H1 (cell line): ENCODE measurements around the gene PTDSS2. TPM values are rescaled to one million over a fixed set of nuclear protein-coding genes. Genes with fewer than 3 reads are reported as not detected.

Experiments used
- CTCF ChIA-PET: fragments of 300-600 bp; sonication (Branson Sonifier 250); formaldehyde crosslinking; loops from one replicate; lab custom pipeline; 2021; ENCODE audit not compliant: partially characterized antibody; lab: Charles Lee
- POLR2A ChIA-PET: fragments of 300-600 bp; sonication (Branson Sonifier 250); formaldehyde crosslinking; loops from one replicate; lab custom pipeline; 2021; ENCODE audit warnings: inconsistent platforms; ENCODE audit not compliant: partially characterized antibody; lab: Charles Lee
- DNase-seq, 2 experiments: peaks; one replicate each; pipeline versions ENCODE4 v3.0.0 to v3.0.0-alpha.2; 2010 to 2022; ENCODE audit warnings: low spot score in 2 of 2, low read depth in 1 of 2, mixed read lengths in 1 of 2
- FAIRE-seq: peaks from 2 replicates; lab custom pipeline; 2011; peaks lifted over from hg19 to GRCh38; lab: Jason Lieb, UNC
- H2AFZ ChIP-seq: 2 replicates; pipeline ENCODE4 v1.8.1; 2012; ENCODE audit warnings: low read length, inconsistent platforms
- H2AK5ac ChIP-seq: 2 replicates; pipeline ENCODE4 v1.6.1; 2013; ENCODE audit warnings: low read depth, low read length
- H2BK120ac ChIP-seq: replicated peaks from 2 replicates; pipeline ENCODE3; 2013; ENCODE audit warnings: low read depth, low read length, inconsistent platforms
- H2BK12ac ChIP-seq: 2 replicates; pipeline ENCODE4 v1.6.1; 2013; ENCODE audit warnings: low read depth, low read length
- H2BK15ac ChIP-seq: 2 replicates; pipeline ENCODE4 v1.6.1; 2013; ENCODE audit warnings: low read length
- H2BK20ac ChIP-seq: 2 replicates; pipeline ENCODE4 v1.6.1; 2013; ENCODE audit warnings: low read length
- H2BK5ac ChIP-seq: 2 replicates; pipeline ENCODE4 v1.6.1; 2013; ENCODE audit warnings: low read depth, low read length
- H3K14ac ChIP-seq: 2 replicates; pipeline ENCODE4 v1.6.1; 2013; ENCODE audit warnings: inconsistent platforms; ENCODE audit not compliant: insufficient read length
- H3K18ac ChIP-seq: 2 replicates; pipeline ENCODE4 v1.6.1; 2013; ENCODE audit warnings: low read length; ENCODE audit errors: extremely low read depth
- H3K23ac ChIP-seq: 2 replicates; pipeline ENCODE4 v1.6.1; 2013; ENCODE audit warnings: inconsistent platforms; ENCODE audit not compliant: insufficient read length
- H3K23me2 ChIP-seq: 2 replicates; pipeline ENCODE4 v1.6.1; 2013; ENCODE audit warnings: low read depth, low read length
- H3K27ac ChIP-seq: 2 replicates; pipeline ENCODE4 v1.6.1; 2011; ENCODE audit warnings: low read depth, low read length, inconsistent platforms
- H3K27me3 ChIP-seq, 4 experiments: replicated peaks in 1 of 4; 1 replicate in 1 of 4; 2 replicates in 3 of 4; pipeline versions ENCODE4 v1.6.1 to v1.8.1; 2011 to 2013; ENCODE audit warnings: low read length in 3 of 4, mild to moderate bottlenecking in 3 of 4, inconsistent platforms in 2 of 4, mixed read lengths in 2 of 4, moderate library complexity in 1 of 4; ENCODE audit not compliant: control insufficient read depth in 3 of 4, insufficient read depth in 3 of 4; ENCODE audit errors: extremely low read depth in 1 of 4
- H3K36me3 ChIP-seq, 4 experiments: 2 replicates each; pipeline versions ENCODE4 v1.6.1 to v1.8.1; 2011 to 2013; ENCODE audit warnings: mild to moderate bottlenecking in 4 of 4, low read length in 3 of 4, moderate library complexity in 2 of 4, control low read depth in 1 of 4, inconsistent platforms in 1 of 4; ENCODE audit not compliant: insufficient read depth in 4 of 4, control insufficient read depth in 2 of 4
- H3K4ac ChIP-seq: replicated peaks from 2 replicates; pipeline ENCODE3; 2013; ENCODE audit warnings: low read length, low read depth, mixed read lengths, inconsistent platforms; ENCODE audit not compliant: insufficient read length
- H3K4me1 ChIP-seq, 4 experiments: replicated peaks in 1 of 4; 1 replicate in 1 of 4; 2 replicates in 3 of 4; pipeline versions ENCODE4 v1.6.1 to v1.8.1; 2011 to 2013; ENCODE audit warnings: low read length in 3 of 4, inconsistent platforms in 2 of 4, mixed read lengths in 1 of 4; ENCODE audit not compliant: insufficient read depth in 4 of 4, control insufficient read depth in 3 of 4
- H3K4me2 ChIP-seq, 2 experiments: 2 replicates each; pipeline versions ENCODE4 v1.6.1 to v1.8.1; 2011 to 2013; ENCODE audit warnings: low read depth in 2 of 2, low read length in 2 of 2, control low read depth in 1 of 2, inconsistent platforms in 1 of 2, mild to moderate bottlenecking in 1 of 2; ENCODE audit not compliant: insufficient read depth in 1 of 2
- H3K4me3 ChIP-seq, 4 experiments: fragments of 200-600, 300-600 bp in 1 of 4; sonication (generic), shearing (Covaris generic), sonication (Bioruptor Twin) in 1 of 4; 2 replicates each; pipeline versions ENCODE4 v1.5.1 to v1.8.1; 2011 to 2016; ENCODE audit warnings: low read length in 4 of 4, low read depth in 3 of 4, control low read depth in 2 of 4, inconsistent platforms in 2 of 4, mild to moderate bottlenecking in 2 of 4, mixed read lengths in 1 of 4, moderate library complexity in 1 of 4; ENCODE audit not compliant: insufficient read depth in 2 of 4; ENCODE audit errors: extremely low read depth in 1 of 4
- H3K56ac ChIP-seq: replicated peaks from 2 replicates; pipeline ENCODE3; 2013; ENCODE audit warnings: low read depth, mild to moderate bottlenecking, mixed read lengths, low read length, inconsistent platforms; ENCODE audit not compliant: insufficient read length
- H3K79me1 ChIP-seq: 2 replicates; pipeline ENCODE4 v1.6.1; 2013; ENCODE audit warnings: low read depth, low read length, control low read depth
- H3K79me2 ChIP-seq, 2 experiments: 2 replicates each; pipeline versions ENCODE4 v1.6.1 to v1.8.1; 2012 to 2013; ENCODE audit warnings: low read length in 2 of 2, mild to moderate bottlenecking in 2 of 2, inconsistent platforms in 1 of 2; ENCODE audit not compliant: insufficient read depth in 2 of 2, control insufficient read depth in 1 of 2
- H3K9ac ChIP-seq, 4 experiments: replicated peaks in 1 of 4; 1 replicate in 1 of 4; 2 replicates in 3 of 4; pipeline versions ENCODE4 v1.6.1 to v1.8.1; 2011 to 2013; ENCODE audit warnings: low read depth in 3 of 4, low read length in 3 of 4, control low read depth in 2 of 4, mild to moderate bottlenecking in 2 of 4, moderate library complexity in 2 of 4, inconsistent platforms in 1 of 4; ENCODE audit errors: extremely low read depth in 1 of 4
- H3K9me3 ChIP-seq, 2 experiments: 2 replicates each; pipeline versions ENCODE4 v1.6.1 to v1.8.1; 2012 to 2013; ENCODE audit warnings: mild to moderate bottlenecking in 2 of 2, moderate library complexity in 2 of 2, control low read depth in 1 of 2, inconsistent platforms in 1 of 2, low read depth in 1 of 2, low read length in 1 of 2, mixed read lengths in 1 of 2; ENCODE audit not compliant: insufficient read depth in 2 of 2
- H4K20me1 ChIP-seq, 2 experiments: replicated peaks in 1 of 2; 2 replicates each; pipeline versions ENCODE3 to v1.8.1; 2011 to 2013; ENCODE audit warnings: inconsistent platforms in 2 of 2, low read length in 2 of 2, mild to moderate bottlenecking in 1 of 2; ENCODE audit not compliant: insufficient read depth in 2 of 2, control insufficient read depth in 1 of 2
- H4K5ac ChIP-seq: 2 replicates; pipeline ENCODE4 v1.6.1; 2013; ENCODE audit warnings: low read length, low read depth, mixed read lengths, inconsistent platforms; ENCODE audit not compliant: insufficient read length
- H4K8ac ChIP-seq: 2 replicates; pipeline ENCODE4 v1.8.0; 2013; ENCODE audit warnings: mild to moderate bottlenecking, moderate library complexity, low read length, inconsistent platforms; ENCODE audit not compliant: insufficient read depth; ENCODE audit errors: extremely low read depth
- H4K91ac ChIP-seq: replicated peaks from 2 replicates; pipeline ENCODE3; 2013; ENCODE audit warnings: low read length, mixed read lengths, inconsistent platforms; ENCODE audit not compliant: insufficient read length
- CREB1 ChIP-seq: IDR thresholded peaks from 2 replicates; pipeline ENCODE4 v1.6.1; 2012; ENCODE audit warnings: inconsistent platforms
- GTF2F1 ChIP-seq: IDR thresholded peaks from 2 replicates; pipeline ENCODE4 v1.6.1; 2012; ENCODE audit warnings: low read depth, low read length, improper control_type of control experiment, borderline replicate concordance
- JUN ChIP-seq: IDR thresholded peaks from 2 replicates; pipeline ENCODE4 v1.6.1; 2011; ENCODE audit warnings: low read depth, mild to moderate bottlenecking, improper control_type of control experiment, low read length
- KDM5A ChIP-seq: fragments of 200-600 bp; IDR thresholded peaks from 2 replicates; pipeline ENCODE4 v1.7.1; 2012; ENCODE audit warnings: mild to moderate bottlenecking, low read length, inconsistent platforms, mixed read lengths
- MAFK ChIP-seq: IDR thresholded peaks from 2 replicates; pipeline ENCODE4 v1.6.1; 2012; ENCODE audit warnings: low read depth, mild to moderate bottlenecking, improper control_type of control experiment, low read length
- NRF1 ChIP-seq: IDR thresholded peaks from 2 replicates; pipeline ENCODE4 v1.6.1; 2011; ENCODE audit warnings: mild to moderate bottlenecking, low read depth, low read length, improper control_type of control experiment
- RFX5 ChIP-seq: IDR thresholded peaks from 2 replicates; pipeline ENCODE4 v1.6.1; 2011; ENCODE audit warnings: low read depth, low read length, improper control_type of control experiment, borderline replicate concordance
- SRF ChIP-seq: IDR thresholded peaks from 2 replicates; pipeline ENCODE4 v1.6.1; 2011; ENCODE audit warnings: mild to moderate bottlenecking, low read depth, low read length, moderate library complexity
- YY1 ChIP-seq: IDR thresholded peaks from 2 replicates; pipeline ENCODE4 v1.6.1; 2011; ENCODE audit warnings: low read depth, mild to moderate bottlenecking, low read length
- ZNF274 ChIP-seq: IDR thresholded peaks from 2 replicates; pipeline ENCODE4 v1.7.0; 2012; ENCODE audit warnings: low read length, borderline replicate concordance; ENCODE audit errors: extremely low read depth
- WGBS, 2 experiments: shearing (Covaris generic) in 1 of 2; methylation state at CpG; one replicate each; pipeline versions ENCODE4 v1.1.6 to v1.1.7; 2013 to 2015; ENCODE audit warnings: low lambda C conversion rate in 2 of 2, mixed read lengths in 2 of 2, inconsistent platforms in 1 of 2, low coverage in 1 of 2, missing lambda C conversion rate in 1 of 2; ENCODE audit not compliant: insufficient replicate concordance in 2 of 2, insufficient coverage in 1 of 2, insufficient read length in 1 of 2; ENCODE audit errors: extremely low coverage in 1 of 2, missing lambda C conversion rate in 1 of 2; 5-methylcytosine and 5-hydroxymethylcytosine counted together
- polyA plus RNA-seq, 7 experiments: library from polyadenylated mRNA; depleted of rRNA in 3 of 7; stranded (reverse) in 5 of 7; unstranded in 2 of 7; fragments of >200 nt in 5 of 7; fragments of 200-250 nt in 2 of 7; gene quantifications; 1 replicate in 5 of 7; 2 replicates in 1 of 7; 4 replicates in 1 of 7; pipeline versions ENCODE4 v1.2.1 to v1.2.3, GENCODE V29; 2011 to 2013; ENCODE audit warnings: missing spikeins in 2 of 7, mixed read lengths in 2 of 7
- total RNA-seq: library from RNA; stranded (reverse); fragmentation: NEBNext Ultra II Directional; extraction: Animal tissue kit (Norgen Biotek cat#: 25700); gene quantifications from 2 replicates; pipeline ENCODE4 v1.2.1, GENCODE V29; 2021
- TF ChIP-seq, protein P1 (sequence below): IDR thresholded peaks from 2 replicates; pipeline ENCODE4 v1.6.1; 2012; ENCODE audit warnings: inconsistent platforms

PTDSS2 gene
- total and polyA plus RNA-seq, 2 of the 8 experiments (the other 6 are each of a cell fraction or from before 2014, with no cell fraction given), result 48.7 to 68.2 TPM

DNA sequence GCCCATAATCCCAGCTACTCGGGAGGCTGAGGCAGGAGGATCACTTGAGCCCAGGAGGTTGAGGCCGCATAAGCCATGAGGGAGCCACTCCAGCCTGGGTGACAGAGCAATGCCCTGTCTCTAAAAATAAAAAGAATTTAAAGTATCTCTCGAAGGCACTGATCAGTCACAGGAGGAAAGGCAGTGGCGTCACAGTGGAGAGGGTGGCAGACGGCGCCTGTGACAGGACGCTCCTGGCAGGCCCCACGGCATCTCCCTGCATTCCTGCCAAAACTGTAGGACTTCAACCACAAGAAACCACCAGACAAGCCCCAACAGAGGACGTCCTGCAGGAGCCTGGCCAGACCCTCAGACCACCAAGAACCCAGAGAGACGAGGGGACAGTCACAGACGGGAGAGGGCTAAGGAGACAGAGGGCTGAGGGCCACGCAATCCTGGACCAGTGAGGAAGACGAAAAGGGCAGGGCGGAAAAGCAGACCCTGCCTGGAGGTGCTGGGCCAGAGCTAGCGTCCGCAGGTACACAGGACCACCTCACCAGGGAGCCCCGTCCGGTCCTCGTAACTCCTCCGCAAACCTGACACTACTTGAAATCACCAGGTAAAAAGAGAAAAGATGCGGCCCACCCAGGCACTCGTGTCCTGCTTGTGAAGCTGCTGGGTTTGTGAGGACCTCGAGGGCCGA is 51.1 kb downstream of the PTDSS2 start:
- 93% methylated on average over 24 of the region's 24 CpGs; no CpG with 5 or more reads in 1 of the 2 experiments for WGBS, 2 experiments
- no peak overlapping the region for H3K23ac ChIP-seq
- H3K56ac ChIP-seq, result no peak overlapping the region
- no peak for FAIRE-seq
- peaks cover 0 to 14% of the 10 kb centered on the region in 2 experiments; a peak in 1 of 4 replicates for H3K79me2 ChIP-seq
- H3K36me3 ChIP-seq, result peaks cover 17 to 45% (median 30%) of the 10 kb centered on the region in 4 experiments; a peak in 7 of 8 replicates
- no peak overlapping the region for H2BK20ac ChIP-seq
- H2AK5ac ChIP-seq, result no peak overlapping the region
- peaks cover 2% of the 10 kb centered on the region for H3K79me1 ChIP-seq
- peaks cover 2 to 10% of the 10 kb centered on the region in 2 experiments for H4K20me1 ChIP-seq
- TF ChIP-seq YY1 (no peak), MAFK (no peak), JUN (no peak), RFX5 (no peak), KDM5A (no peak), NRF1 (no peak), SRF (no peak), ZNF274 (no peak), CREB1 (no peak), GTF2F1 (no peak)
- TF ChIP-seq, protein P1, sequence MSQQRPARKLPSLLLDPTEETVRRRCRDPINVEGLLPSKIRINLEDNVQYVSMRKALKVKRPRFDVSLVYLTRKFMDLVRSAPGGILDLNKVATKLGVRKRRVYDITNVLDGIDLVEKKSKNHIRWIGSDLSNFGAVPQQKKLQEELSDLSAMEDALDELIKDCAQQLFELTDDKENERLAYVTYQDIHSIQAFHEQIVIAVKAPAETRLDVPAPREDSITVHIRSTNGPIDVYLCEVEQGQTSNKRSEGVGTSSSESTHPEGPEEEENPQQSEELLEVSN, result no peak
- no peak overlapping the region for H3K18ac ChIP-seq
- no peak overlapping the region for H3K4ac ChIP-seq
- H3K4me1 ChIP-seq, result peaks cover 0 to 4% (median under 1%) of the 10 kb centered on the region in 4 experiments; a peak in 1 of 7 replicates
- H4K5ac ChIP-seq, result no peak overlapping the region
- no peaks in the 10 kb centered on the region for H3K27me3 ChIP-seq
- H2AFZ ChIP-seq, result no peak overlapping the region
- ChIA-PET CTCF (interaction anchor here (0.7 to 1.7 kb wide), 3 partner anchors 15 to 251 kb away, joined by 3 read pairs; no protein-coding TSS in a partner anchor), POLR2A (interaction anchor here (1.0 to 7.1 kb wide), 2 partner anchors 8 to 29 kb away, joined by 3 to 41 read pairs; no protein-coding TSS in a partner anchor)
- no peak overlapping the region for H3K4me2 ChIP-seq
- no peak overlapping the region for H3K14ac ChIP-seq
- no peak overlapping the region for H3K4me3 ChIP-seq
- no peak for DNase-seq
- no peak overlapping the region for H2BK120ac ChIP-seq
- peaks cover 2% of the 10 kb centered on the region for H3K23me2 ChIP-seq
- H3K9me3 ChIP-seq, result peaks cover 11 to 19% of the 10 kb centered on the region in 2 experiments; a peak in 3 of 4 replicates
- no peak overlapping the region for H4K8ac ChIP-seq
- no peak overlapping the region for H4K91ac ChIP-seq
- H2BK12ac ChIP-seq, result no peak overlapping the region
- H3K27ac ChIP-seq, result no peak overlapping the region
- H2BK5ac ChIP-seq, result no peak overlapping the region
- H3K9ac ChIP-seq, result no peak overlapping the region
- H2BK15ac ChIP-seq, result no peak overlapping the region
